HG03064 (cell line): ENCODE results near the gene MSH4.
"Not testable (repeated sequence)": the region's sequence is repeated elsewhere in the genome, so short reads cannot be mapped to it uniquely, and the experiment has no call there.

Experiments
- ATAC-seq: cut with Tn5 transposase; IDR thresholded peaks from one replicate; pipeline ENCODE4 v1.9.1; 2021; ENCODE audit warnings: low read depth; ENCODE audit not compliant: unreplicated experiment

MSH4 gene

DNA sequence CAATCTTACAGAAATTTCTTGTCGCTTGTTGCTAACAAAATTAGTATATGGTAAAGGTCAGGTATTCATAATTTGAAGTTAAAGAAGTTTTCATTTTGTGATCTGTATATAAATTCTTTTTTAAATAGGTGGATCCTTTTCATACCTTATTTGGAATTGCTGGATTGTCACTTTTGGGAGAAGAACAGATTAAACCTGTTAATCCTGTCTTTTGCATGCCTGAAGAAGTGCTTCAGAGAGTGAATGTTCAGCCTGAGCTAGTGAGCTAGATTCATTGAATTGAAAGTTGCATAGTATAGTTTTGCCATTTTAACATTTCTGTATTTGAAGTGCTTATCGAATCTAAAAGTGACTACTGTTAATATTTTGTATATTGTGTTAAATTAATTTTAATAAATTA lies 2.3 kb upstream of the MSH4 start:
- no peak for ATAC-seq

DNA sequence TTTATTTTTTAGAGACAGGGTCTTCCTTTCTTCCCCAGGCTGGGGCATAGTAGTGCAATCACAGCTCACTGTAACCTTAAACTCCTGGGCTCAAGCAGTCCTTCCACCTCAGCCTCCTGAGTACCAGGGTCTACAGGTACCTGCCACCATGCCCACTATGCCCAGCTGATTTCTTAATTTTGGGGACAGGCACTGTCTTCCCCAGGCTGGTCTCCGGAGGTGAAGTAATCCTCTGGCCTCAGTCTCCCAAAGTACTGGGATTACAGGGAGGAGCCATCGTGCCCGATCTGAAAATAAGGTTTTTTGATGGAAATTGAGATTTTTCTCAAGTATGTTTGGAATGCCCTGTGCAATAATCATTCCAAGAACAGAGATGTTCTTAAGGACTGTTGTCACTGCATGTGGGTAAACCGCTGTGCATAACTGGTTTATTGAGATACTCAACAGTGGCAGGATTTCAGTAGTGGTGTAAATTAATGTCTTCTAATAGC lies 934 bp upstream of the MSH4 start:
- no peak for ATAC-seq

DNA sequence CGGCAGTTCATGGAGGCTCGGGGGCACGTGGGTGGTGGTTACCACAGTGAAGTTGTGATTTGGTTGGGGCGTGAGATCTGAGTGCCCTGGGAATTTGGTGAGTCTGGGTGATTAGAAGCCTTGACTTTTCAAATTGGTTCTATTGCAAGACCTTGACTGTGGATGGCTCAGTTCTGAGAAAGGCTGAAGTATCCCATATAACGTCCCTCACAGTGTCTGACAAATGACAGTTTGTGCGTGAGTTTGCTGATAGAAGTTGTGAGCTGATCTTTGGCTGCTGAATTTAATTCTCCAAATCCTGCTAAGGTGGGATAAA lies 549 bp downstream of the MSH4 start:
- ATAC-seq: no peak

DNA sequence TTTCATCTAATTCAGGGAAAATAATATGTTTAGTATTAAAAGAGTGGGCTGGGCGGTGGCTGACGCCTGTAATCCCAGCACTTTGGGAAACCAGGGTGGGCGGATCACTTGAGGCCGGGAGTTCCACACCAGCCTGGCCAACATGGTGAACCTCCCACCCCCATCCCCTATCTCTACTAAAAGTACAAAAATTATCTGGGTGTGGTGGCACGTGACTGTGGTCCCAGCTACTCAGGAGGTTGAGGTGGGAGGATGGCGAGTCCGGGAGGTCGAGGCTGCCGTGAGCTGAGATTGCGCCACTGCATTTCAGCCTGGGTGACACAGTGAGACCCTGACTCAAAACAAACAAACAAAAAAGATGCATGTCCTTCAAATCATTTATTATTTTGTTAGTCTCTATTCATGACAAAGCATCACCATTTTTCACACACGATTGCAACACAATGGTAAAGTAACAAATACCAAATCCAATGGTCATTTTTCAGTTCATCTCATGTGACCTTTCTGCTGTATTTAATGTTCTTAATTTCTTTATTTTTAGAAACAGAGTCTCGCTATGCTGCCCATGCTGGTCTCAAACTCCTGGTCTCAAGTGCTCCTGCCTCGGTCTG lies 1.0 kb downstream of the MSH4 start:
- ATAC-seq: no peak

DNA sequence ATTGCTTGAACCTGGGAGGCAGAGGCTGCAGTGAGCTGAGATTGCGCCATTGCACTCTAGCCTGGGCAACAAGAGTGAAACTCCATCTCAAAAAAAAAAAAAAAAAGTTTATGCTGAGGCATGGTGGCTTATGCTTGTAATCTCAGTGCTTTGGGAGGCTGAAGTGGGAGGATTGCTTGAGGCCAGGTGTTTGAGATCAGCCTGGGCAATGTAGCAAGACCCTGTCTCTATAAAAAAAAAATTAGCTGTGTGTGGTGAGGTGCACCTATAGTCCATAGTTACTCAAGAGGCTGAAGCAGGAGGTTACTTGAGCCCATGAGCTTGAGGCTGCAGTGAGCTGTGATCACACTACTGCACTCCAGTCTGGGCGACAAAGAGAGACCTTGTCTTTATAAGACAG lies 4.8 kb downstream of the MSH4 start:
- not testable (repeated sequence) for ATAC-seq

DNA sequence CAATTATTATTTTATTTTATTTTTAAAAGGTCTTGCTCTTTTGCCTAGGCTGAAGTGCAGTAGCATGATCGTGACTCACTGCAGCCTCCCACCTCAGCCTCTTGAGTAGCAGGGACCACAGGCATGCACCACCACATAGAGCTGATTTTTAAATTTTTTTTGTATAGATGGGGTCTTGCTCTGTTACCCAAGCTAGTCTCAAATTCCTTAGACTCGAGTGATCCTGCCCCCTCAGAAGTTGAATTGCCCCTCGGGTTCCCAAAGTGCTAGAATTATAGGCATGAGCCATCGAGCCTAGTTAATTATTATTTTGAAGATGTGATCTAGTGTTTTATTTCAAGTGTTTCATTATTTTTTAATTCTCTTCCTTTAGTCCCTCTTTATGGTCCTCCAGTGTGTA lies 12.2 kb downstream of the MSH4 start:
- ATAC-seq: no peak

DNA sequence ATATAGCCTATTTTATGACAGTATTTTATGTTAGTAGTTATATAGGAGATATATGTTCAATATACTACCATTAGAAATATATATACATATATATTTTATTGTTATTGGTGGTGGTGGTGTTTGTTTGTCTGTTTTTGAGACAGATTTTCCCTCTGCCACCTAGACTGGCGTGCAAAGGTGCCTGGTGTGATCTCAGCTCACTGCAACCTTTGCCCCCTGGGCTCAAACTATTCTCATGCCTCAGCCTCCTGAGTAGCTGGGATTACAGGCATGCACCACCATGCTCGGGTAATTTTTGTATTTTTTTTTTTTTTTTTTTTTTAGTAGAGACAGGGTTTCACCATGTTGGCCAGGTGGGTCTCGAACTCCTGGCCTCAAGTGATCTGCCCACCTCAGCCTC lies 13.4 kb downstream of the MSH4 start:
- not testable (repeated sequence) for ATAC-seq

DNA sequence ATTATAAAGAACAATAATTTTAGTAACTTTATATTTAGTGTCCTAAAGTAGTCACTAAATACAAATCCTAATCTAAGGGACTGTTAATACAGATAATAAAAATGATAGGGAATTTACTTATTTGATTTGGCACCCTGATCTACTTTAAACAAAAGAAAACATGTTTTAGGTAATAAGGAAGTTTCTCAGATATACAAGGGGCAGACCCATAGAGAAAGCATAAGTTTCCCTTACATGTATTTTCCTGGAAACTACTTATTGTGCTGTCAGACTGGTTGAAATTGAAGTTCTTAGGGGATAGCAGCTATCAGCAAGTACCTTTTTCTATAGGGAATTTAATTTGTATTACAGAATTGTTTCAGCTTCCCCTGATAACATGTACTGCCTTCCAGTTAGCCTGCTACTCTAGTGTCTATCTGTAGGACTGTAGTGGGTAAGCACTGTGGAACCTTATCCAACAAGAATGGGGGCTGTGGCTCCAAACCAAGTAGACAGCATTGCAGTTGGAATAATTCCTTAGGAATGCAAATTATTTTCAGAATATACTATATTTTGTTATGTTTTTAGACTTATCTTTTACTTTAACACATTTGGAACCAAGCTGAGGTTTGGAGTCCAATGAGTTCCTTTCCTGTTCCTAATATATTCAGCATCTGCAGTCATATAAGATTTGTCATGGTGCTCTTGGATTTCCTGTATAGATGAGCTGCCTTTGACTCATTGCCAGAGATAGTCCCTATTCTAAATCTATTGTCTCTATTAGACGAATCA lies 14.7 kb downstream of the MSH4 start:
- ATAC-seq: no peak

DNA sequence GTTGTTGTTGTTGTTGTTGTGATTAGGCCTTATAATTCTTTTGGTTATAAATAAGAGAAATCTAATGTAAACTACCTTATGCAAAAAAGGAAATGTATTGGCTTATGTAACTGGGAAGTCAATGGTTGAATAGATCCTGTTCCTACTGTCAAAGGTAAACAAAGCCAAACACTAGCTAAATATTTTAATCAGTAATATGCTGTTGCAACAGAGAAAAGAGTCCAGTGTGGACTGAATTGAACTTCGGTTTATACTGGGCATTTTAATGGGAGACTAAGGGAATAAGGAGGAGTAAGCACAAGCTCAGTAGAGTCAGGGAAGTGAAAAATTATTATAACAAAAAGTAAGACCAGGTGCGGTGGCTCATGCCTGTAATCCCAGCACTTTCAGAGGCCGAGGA lies 15.4 kb downstream of the MSH4 start:
- ATAC-seq: no peak

DNA sequence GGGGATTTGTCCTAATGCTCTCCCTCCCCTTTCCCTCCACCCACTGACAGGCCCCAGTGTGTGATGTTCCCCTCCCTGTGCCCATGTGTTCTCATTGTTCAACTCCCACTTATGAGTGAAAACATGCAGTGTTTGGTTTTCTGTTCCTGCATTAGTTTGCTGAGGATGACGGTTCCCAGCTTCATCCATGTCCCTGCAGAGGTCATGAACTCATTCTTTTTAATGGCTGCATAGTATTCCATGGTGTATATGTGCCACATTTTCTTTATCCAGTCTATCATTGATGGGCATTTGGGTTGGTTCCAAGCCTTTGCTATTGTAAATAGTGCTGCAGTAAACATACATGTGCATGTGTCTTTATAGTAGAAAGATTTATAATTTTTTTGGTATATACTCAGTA lies 26.9 kb downstream of the MSH4 start:
- ATAC-seq: not testable (repeated sequence)

DNA sequence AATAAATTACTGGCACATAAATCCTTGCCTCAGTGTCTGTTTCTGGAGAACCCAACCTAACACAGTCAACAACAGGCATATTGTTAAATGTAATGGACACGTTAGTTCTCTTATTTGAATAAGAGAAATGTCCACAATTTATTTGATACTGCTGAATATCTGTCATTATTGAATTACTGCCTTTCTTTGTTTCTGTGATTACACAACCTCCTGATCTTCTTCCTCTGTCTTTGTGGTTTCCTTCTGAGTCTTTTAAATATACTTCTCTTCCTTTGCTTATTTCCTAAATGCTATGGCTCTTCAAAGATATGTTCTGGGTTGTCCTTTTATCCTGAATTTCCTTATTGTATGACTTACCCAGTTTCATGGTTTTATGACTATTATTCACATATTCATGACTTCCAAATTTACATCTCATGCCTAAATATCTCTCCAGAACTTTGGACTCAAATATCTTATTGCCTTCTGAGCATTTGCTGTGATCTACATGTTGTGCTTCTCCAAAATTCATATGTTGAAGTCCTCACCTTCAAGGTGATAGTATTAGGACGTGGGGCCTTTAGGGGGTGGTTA lies 39.9 kb downstream of the MSH4 start:
- ATAC-seq: no peak

DNA sequence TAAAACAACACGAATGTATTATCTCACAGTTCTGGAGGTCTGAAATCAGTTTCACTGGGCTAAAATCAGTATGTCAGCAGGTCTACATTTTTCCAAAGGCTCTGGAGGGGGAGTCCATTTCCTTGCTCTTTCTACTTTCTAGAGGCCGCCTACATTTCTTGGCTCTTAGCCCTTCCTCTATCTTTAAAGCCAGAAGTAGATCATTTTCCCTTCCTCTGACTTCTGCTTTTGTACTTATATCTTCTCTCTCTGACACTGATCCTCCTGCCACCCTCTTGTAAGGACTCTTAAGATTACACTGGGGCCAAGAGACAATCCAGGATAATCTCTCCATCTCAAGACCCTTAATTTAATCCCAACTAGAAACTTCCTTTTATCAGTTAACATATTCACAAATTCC lies 41.4 kb downstream of the MSH4 start:
- ATAC-seq: no peak

DNA sequence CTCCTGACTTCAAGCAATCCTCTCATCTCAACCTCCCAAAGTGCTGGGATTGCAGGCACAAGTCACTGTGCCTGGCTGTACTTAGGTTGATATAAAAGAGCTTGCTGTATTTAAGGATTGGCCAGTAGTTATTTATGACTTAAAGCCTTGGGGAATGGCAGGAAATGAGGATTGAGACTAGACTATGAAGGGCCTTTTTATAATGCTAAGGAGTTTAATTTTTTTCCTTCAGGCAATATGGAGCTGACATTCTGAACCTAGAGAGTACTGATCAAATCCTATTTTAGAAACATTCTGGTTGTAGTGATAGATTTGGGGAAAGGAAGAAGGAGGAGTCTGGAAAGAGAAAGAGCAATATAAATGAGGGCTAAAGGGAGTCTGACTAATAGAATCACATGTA lies 44.7 kb downstream of the MSH4 start:
- ATAC-seq: no peak

DNA sequence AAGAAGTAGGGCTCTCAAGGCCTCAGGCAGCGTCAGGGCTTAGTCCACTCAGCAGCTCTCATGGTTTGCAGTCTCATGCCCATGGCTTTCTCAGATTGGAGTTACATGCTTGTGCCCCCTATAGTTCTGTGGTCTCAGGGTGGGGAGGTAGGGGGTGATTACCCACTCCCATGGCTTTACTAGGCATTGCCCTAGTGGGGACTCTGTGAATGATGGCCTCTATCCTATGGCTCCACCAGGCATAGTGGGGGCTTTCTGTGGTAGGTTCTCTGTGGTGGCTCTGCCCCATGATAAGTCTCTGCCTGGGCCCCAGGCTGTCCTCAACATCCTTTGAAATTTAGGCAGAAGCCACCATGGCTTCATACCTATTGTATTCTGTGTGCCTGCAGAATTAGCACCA lies 48.9 kb downstream of the MSH4 start:
- ATAC-seq: no peak

DNA sequence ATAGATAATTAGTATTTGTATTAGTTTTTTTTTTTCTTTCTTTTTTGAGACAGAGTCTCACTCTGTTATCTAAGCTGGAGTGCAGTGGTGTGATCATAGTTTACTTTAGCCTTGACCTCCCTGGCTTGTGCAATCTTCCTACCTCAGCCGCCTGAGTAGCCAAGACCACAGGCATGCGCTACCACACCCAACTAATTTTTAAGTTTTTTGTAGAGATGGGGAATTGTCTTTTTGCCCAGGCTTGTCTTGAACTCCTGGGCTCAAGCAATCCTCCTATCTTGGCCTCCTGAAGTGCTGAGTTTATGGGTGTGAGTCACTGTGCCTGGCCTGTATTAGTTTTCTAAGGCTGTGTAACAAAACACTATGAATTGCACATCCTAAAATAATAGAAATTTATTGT lies 58.3 kb downstream of the MSH4 start:
- ATAC-seq: no peak

DNA sequence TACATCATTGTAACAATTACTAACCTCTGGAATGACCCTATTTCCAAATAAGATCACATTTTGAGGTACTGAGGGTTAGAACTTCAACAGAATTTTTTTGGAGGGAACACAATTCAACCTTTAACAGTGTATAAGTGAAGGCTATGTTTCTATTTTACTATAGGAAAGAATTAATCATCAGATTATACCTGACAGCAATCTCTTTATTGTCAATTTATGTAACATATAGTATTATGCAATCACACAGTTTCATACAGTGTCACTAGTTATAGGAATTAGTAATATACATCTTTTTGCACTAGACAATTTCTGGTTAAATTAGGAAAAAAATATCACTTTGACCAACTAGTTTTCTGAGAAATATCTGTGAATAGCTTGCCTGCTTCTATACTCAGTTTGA lies 59.1 kb downstream of the MSH4 start:
- ATAC-seq: no peak

DNA sequence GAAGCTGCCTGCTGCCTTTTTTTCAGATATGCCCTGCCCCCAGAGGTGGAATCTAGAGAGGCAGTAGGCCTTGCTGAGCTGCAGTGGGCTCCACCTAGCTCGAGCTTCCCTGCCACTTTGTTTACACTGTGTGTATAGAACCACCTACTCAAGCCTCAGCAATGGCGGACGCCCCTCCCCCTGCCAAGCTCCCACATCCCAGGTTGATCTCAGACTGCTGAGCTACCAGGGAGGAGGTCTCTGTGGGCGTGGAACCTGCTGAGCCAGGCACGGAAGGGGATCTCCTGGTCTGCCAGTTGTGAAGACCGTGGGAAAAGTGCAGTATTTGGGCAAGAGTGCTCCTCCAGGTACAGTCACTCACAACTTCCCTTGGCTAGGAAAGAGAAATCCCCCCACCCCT lies 65.1 kb downstream of the MSH4 start:
- no peak for ATAC-seq

DNA sequence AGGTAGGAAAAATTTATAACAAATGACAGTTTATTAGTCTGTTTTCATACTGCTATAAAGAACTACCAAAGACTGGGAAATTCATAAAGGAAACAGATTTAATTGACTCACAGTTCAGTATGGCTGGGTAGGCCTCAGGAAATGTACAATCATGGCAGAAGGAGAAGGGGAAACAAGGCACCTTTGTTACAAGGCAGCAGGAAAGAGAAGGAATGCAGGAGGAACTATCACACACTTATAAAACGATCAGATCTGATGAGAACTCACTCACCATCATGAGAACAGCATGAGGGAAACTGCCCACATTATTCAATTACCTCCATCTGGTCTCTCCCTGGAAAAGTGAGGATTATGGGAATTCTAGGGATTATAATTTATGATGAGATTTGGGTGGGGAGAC lies 74.3 kb downstream of the MSH4 start:
- ATAC-seq: no peak

DNA sequence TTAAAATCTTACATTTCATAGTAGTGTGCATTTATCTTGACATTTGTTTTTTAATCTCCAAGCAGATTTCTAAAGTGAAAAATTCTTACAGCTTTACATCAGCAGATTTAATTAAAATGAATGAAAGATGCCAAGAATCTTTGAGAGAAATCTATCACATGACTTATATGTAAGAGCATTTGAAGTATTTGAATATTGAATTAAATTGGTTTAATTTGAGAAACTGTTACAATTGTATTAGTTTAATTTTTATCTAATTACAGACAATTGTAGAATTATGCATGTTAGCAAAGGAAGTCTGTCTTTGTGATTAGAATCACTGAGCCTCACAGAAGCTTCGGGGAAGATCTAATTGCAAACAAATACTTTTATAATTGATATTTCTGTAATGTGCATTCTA lies 83.3 kb downstream of the MSH4 start:
- no peak for ATAC-seq

DNA sequence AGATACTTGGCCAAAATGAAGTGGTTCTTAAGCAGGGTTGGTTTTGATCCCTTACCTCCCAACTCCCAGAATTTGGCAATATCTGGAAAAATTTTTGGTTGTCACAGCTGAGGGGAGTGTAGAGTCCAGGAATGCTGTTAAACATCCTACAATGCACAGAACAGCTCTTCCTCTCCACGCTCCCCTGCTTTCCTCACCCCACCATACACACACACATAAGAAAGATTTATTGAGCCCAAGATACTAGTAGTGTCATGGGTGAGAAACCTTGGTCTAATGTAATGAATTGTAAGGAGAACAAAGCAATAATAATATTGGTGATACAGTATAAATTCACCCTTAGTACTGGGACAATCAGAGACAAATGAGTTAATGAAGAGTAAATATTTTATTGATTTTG lies 87.8 kb downstream of the MSH4 start:
- ATAC-seq: no peak

DNA sequence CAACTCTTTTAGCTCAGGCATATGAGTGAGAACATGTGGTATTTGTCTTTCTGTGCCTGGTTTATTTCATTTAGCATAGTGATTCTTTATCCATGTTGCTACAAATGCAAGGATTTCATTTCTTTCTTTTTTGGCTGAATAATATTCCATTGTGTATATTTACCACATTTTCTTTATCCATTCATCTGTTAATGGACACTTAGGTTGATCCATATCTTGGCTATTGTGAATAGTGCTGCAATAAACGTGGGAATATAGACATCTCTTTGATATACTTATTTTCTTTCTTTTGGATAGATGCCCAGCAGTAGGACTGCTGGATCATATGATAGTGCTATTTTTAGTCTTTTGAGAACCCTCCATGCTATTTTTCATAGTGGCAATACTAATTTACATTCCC lies 104.7 kb downstream of the MSH4 start:
- ATAC-seq: no peak

DNA sequence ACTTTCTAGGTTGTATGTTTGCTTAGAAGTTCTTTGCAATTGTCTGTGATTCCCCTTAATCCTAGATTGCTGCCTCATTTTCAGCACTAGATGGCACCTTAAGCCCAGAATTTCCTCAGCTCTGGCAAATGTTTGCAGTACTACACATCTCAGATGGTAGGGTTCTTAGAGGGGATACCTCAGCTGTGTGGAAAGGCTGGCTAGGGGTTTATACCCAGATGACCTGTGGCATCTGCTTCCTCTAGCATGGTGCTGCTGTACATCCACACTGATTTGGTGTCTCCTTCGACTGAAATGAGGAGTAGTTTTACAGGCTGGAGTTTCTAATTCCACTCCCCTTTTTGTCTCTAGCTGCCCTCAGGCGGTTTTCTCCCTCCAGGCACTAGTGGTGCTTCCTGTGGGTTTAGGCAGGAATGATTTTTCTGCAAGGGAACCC lies 112.1 kb downstream of the MSH4 start:
- ATAC-seq: no peak
